Measurements from ENCODE around the gene SOD1.
"Not testable (repeated sequence)": the region's sequence is repeated elsewhere in the genome, so short reads cannot be mapped to it uniquely, and the experiment has no call there.

Gene SOD1

GRCh38 chr21:31659536-31660258, at the start of gene SOD1:
TSS of gene SOD1 (plus strand) at chr21:31659693. CDS start at chr21:31659770, 77 bp downstream.
- DNase-seq (ENCODE audit: low read depth in 2 of 2) = peak; percentile 90 to 92

GRCh38 chr21:31611445-31611844, 48.0 kb upstream of the SOD1 start:
- DNase-seq (ENCODE audit: low read depth in 2 of 2) = no peak

- no peak for DNase-seq (ENCODE audit: low read depth in 2 of 2)
These were observed 46.4 kb upstream of the SOD1 start for GRCh38 chr21:31612894-31613785.

GRCh38 chr21:31614705-31615104, 44.8 kb upstream of the SOD1 start:
- no peak for DNase-seq (ENCODE audit: low read depth in 2 of 2)

GRCh38 chr21:31616216-31616615, 43.3 kb upstream of the SOD1 start:
- no peak for DNase-seq (ENCODE audit: low read depth in 2 of 2)

- no peak for DNase-seq (ENCODE audit: low read depth in 2 of 2)
These were observed 40.6 kb upstream of the SOD1 start for GRCh38 chr21:31618696-31619430.

GRCh38 chr21:31622397-31622796, 37.1 kb upstream of the SOD1 start:
- no peak for DNase-seq (ENCODE audit: low read depth in 2 of 2)

- DNase-seq (ENCODE audit: low read depth in 2 of 2) = no peak
These were observed 35.8 kb upstream of the SOD1 start for GRCh38 chr21:31623664-31624063.

- no peak for DNase-seq (ENCODE audit: low read depth in 2 of 2)
These were observed 35.3 kb upstream of the SOD1 start for GRCh38 chr21:31624181-31624580.

GRCh38 chr21:31624961-31625491, 34.5 kb upstream of the SOD1 start:
- DNase-seq (ENCODE audit: low read depth in 2 of 2) = no peak

GRCh38 chr21:31629972-31630711, 29.4 kb upstream of the SOD1 start:
- DNase-seq (ENCODE audit: low read depth in 2 of 2) = no peak

- DNase-seq (ENCODE audit: low read depth in 2 of 2) = not testable (repeated sequence)
These were observed 27.6 kb upstream of the SOD1 start for GRCh38 chr21:31631881-31632280.

GRCh38 chr21:31634993-31635392, 24.5 kb upstream of the SOD1 start:
- no peak for DNase-seq (ENCODE audit: low read depth in 2 of 2)

- no peak for DNase-seq (ENCODE audit: low read depth in 2 of 2)
These were observed 22.6 kb upstream of the SOD1 start for GRCh38 chr21:31636874-31637273.

- no peak for DNase-seq (ENCODE audit: low read depth in 2 of 2)
These were observed 18.0 kb upstream of the SOD1 start for GRCh38 chr21:31641416-31641922.

- DNase-seq (ENCODE audit: low read depth in 2 of 2) = no peak
These were observed 14.8 kb upstream of the SOD1 start for GRCh38 chr21:31644643-31645042.

GRCh38 chr21:31647650-31648049, 11.8 kb upstream of the SOD1 start:
- no peak for DNase-seq (ENCODE audit: low read depth in 2 of 2)

GRCh38 chr21:31650930-31651329, 8.6 kb upstream of the SOD1 start:
- DNase-seq (ENCODE audit: low read depth in 2 of 2) = no peak

- DNase-seq (ENCODE audit: low read depth in 2 of 2) = not testable (repeated sequence)
These were observed 8.0 kb upstream of the SOD1 start for GRCh38 chr21:31651491-31651890.

GRCh38 chr21:31654340-31654739, 5.2 kb upstream of the SOD1 start:
- no peak for DNase-seq (ENCODE audit: low read depth in 2 of 2)

Data from activated CD8-positive, alpha-beta memory T cell treated with anti-CD3 and anti-CD28 coated beads for 4 hours (primary cell).